Tibial artery (tissue), 4 donors: ENCODE results near the gene GALNT2.

Experiments
- DNase-seq, 2 donors: peaks; one replicate each; pipeline ENCODE4 v3.0.0-alpha.2; 2019
- H3K27ac ChIP-seq, 2 donors: fragments of 200-600 bp; sonication (generic) in 1 of 2; 1 replicate in 1 of 2; 2 replicates in 1 of 2; pipeline ENCODE4 v1.5.1; 2018 to 2019; ENCODE audit warnings: mild to moderate bottlenecking in 1 of 2
- H3K27me3 ChIP-seq, 2 donors: fragments of 200-600 bp; sonication (generic) in 1 of 2; one replicate each; pipeline versions ENCODE4 v1.5.1 to v1.6.0; 2016 to 2019
- H3K36me3 ChIP-seq, 3 donors: fragments of 200-600 bp; sonication (generic) in 2 of 3; one replicate each; pipeline ENCODE4 v1.5.1; 2016 to 2019; ENCODE audit warnings: mild to moderate bottlenecking in 2 of 3
- H3K4me1 ChIP-seq, 4 donors: fragments of 200-600 bp; sonication (generic) in 2 of 4; 1 replicate in 3 of 4; 2 replicates in 1 of 4; pipeline ENCODE4 v1.5.1; 2016 to 2019
- H3K4me3 ChIP-seq, 2 donors: fragments of 200-600 bp; sonication (generic) in 1 of 2; 1 replicate in 1 of 2; 2 replicates in 1 of 2; pipeline ENCODE4 v1.5.1; 2018 to 2019; ENCODE audit warnings: mild to moderate bottlenecking in 2 of 2
- H3K9me3 ChIP-seq, 3 donors: fragments of 200-600 bp; sonication (generic) in 1 of 3; one replicate each; pipeline ENCODE4 v1.5.1; 2016 to 2019
- intact Hi-C: fragments of 100-400 bp; cut with DNase I; formaldehyde crosslinking; loops from one replicate; pipeline ENCODE4 v1.15.0; 2023; ENCODE audit warnings: low total_unique reads
- TF ChIP-seq, protein P1 (sequence below), 2 experiments: fragments of 200-600 bp in 1 of 2; fragments of 450-650 bp in 1 of 2; IDR thresholded peaks; one replicate each; pipeline ENCODE4 v1.5.1; 2017 to 2019; ENCODE audit warnings: antibody characterized with exemption in 2 of 2, mild to moderate bottlenecking in 1 of 2, moderate library complexity in 1 of 2

Gene GALNT2

DNA sequence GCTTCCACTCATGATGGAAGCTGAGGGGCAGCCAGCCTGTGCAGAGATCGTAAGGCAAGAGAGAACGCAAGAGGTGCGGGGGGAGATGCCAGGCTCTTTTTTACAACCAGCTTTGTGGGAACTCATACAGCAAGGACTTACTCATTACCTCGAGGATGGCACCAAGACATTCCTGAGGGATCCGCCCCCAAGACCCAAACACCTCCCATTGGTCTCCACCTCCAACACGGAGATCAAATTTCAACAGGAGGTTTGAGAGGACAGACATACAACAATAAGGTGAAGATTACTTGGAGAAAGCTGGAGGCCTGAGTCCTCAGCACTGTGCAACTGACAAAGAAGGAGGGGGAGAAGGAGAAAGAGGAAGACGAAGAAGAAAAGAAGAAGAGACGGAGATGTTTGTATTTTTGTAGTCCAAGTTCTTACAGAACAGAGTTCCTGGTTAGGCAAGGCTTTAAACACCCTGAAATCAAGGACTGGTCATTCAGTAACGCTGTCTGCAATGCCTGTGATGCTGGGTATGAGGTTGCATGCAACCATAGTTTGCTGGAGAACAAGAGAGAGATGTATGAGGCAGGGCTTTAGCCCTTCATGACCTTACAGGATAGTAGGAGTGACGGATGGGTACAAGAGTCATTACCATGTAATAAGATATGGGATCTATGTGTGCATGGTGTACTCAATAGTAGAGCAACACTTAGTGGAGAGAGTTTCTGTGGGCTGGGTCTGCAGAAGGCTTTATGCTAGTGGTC, 19.7 kb upstream of the GALNT2 start:
- H3K27me3 ChIP-seq: no peaks in the 10 kb centered on the region
- H3K4me1 ChIP-seq: no peaks in the 10 kb centered on the region
- H3K4me3 ChIP-seq: no peak overlapping the region
- no peak overlapping the region for H3K27ac ChIP-seq
- TF ChIP-seq, protein P1, sequence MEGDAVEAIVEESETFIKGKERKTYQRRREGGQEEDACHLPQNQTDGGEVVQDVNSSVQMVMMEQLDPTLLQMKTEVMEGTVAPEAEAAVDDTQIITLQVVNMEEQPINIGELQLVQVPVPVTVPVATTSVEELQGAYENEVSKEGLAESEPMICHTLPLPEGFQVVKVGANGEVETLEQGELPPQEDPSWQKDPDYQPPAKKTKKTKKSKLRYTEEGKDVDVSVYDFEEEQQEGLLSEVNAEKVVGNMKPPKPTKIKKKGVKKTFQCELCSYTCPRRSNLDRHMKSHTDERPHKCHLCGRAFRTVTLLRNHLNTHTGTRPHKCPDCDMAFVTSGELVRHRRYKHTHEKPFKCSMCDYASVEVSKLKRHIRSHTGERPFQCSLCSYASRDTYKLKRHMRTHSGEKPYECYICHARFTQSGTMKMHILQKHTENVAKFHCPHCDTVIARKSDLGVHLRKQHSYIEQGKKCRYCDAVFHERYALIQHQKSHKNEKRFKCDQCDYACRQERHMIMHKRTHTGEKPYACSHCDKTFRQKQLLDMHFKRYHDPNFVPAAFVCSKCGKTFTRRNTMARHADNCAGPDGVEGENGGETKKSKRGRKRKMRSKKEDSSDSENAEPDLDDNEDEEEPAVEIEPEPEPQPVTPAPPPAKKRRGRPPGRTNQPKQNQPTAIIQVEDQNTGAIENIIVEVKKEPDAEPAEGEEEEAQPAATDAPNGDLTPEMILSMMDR (IDR thresholded peaks at IDR 0.05): no peak
- intact Hi-C loops: no loop called here
- no peaks in the 10 kb centered on the region for H3K9me3 ChIP-seq
- DNase-seq: no peak
- no peaks in the 10 kb centered on the region for H3K36me3 ChIP-seq

DNA sequence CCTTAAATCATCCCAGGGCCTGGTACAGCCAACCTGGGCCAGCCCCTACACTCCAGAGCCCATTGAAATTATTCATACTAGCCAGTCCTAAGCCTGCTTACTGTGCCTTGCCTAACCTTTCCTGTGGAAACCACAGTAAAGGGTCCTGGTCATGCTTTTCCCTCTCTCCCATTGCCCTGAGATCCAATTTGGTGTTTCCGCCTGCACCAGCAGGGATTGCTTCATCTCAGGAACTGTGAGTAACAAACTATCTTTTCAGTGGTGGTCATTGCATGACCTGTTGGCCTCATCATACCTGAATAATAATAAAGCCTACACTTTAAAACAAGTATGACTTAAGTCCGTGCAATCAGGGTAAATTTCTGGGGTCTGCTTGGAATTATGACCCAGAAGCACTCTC, 18.7 kb upstream of the GALNT2 start:
- DNase-seq: no peak
- intact Hi-C loops: no loop called here
- TF ChIP-seq, protein P1 (IDR thresholded peaks at IDR 0.05): no peak
- Histone ChIP-seq H3K27me3 (no peaks in the 10 kb centered on the region), H3K36me3 (no peaks in the 10 kb centered on the region), H3K27ac (no peak overlapping the region), H3K4me1 (no peaks in the 10 kb centered on the region), H3K9me3 (no peaks in the 10 kb centered on the region), H3K4me3 (no peak overlapping the region)

DNA sequence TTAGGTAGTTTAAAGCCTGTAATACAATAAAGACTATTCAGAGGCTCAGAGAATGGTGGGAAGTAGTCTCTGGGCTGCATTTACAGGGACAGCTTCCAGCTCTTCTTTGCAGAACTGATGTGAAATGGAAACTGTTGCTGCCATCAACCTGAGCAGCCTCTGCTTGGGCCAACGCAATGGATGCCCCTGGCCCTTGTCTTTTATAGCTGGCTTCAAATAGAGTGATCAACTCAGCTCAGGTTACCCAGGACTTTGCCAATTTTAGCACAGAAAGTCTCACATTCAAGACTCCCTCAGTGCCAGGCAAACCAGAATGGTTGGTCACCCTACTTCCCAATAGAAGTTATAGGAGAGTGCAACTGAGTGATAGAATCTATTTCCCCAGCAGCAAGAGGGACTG, 18.1 kb upstream of the GALNT2 start:
- Histone ChIP-seq H3K36me3 (no peaks in the 10 kb centered on the region), H3K27ac (no peak overlapping the region), H3K27me3 (no peaks in the 10 kb centered on the region), H3K4me3 (no peak overlapping the region), H3K9me3 (no peaks in the 10 kb centered on the region), H3K4me1 (no peaks in the 10 kb centered on the region)
- TF ChIP-seq, protein P1 (IDR thresholded peaks at IDR 0.05): no peak
- no peak for DNase-seq
- intact Hi-C loops: no loop called here

DNA sequence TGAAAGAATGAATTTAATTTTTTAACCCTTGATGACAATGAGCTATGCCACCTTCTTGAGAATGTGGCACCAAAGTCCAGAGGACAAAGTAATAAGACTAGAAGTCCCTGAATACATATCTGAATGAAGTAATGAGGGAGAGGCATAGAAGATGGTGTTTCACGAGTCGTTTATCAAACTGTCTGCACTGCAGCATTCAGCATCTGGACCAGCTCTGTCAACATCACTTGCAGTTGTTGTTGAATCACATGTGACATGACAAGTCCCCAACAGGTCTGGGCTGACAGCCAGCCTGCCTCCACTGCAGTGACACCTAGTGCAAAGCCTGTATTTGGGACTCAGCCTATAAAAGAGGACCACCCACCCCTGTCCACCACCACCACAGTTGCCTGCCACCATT, 17.3 kb upstream of the GALNT2 start:
- no peak overlapping the region for H3K27ac ChIP-seq
- intact Hi-C loops: no loop called here
- TF ChIP-seq, protein P1 (IDR thresholded peaks at IDR 0.05): no peak

DNA sequence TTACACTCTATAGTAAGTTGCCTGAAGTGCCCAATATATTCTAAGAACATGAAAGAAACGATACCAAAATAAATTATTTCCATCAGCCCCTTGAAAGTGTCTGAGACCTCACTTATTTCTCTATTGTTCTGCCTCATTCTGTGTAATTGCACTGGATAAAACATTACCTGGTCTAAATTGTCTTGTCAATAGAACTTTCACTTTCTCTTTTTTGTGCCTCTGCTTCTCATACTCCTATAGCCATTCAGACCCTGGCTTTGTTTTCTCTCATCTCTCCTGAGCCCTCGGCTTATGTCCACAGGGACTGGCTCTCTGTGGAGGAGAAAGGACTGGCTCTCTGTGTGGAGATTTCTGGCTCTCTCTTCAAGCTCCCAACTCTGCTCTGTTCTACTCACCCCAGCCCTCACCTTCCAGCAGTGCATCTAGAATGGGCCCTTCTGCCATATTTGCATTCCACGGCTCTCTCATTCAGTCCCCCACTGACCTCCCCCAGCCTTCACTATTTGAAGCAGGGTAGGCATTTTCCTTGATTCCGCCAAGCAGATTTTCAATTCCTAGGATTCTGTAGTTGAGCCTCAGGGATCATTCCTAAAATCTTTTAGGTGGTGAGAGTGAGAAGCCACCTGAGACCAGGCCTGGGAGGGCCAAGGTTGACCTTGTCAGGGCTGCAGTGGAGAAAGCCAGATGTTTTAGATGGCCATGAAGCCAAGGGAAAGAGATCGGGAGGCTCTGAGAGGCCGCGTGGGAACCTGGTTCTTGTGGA, 15.9 kb upstream of the GALNT2 start:
- no peaks in the 10 kb centered on the region for H3K4me1 ChIP-seq
- no peaks in the 10 kb centered on the region for H3K9me3 ChIP-seq
- H3K4me3 ChIP-seq: no peak overlapping the region
- TF ChIP-seq, protein P1 (IDR thresholded peaks at IDR 0.05): no peak
- H3K27me3 ChIP-seq: no peaks in the 10 kb centered on the region
- no peak for DNase-seq
- intact Hi-C loops: no loop called here
- H3K36me3 ChIP-seq: no peaks in the 10 kb centered on the region
- no peak overlapping the region for H3K27ac ChIP-seq

More for the DNA sequence above, 17.3 kb upstream of the GALNT2 start:
- no peak for DNase-seq
- Histone ChIP-seq H3K4me3 (no peak overlapping the region), H3K36me3 (no peaks in the 10 kb centered on the region), H3K27me3 (no peaks in the 10 kb centered on the region), H3K4me1 (no peaks in the 10 kb centered on the region), H3K9me3 (no peaks in the 10 kb centered on the region)
